ENCODE measurements around the gene PCP4L1.

Gene PCP4L1

GRCh38 chr1:161333166-161333565, 74.6 kb downstream of the PCP4L1 start:
- no peak overlapping the region for H3K4me2 ChIP-seq (ENCODE audit: insufficient read depth, low read length)
- no peak overlapping the region for H3K4me3 ChIP-seq (ENCODE audit: low read depth in 1 of 2, low read length in 2 of 2)
- H3K36me3 ChIP-seq (ENCODE audit: insufficient read depth, low read length) = peaks cover 78% of the 10 kb centered on the region
- H2AFZ ChIP-seq (ENCODE audit: low read depth, low read length) = no peak overlapping the region
- no peak overlapping the region for H3K27ac ChIP-seq (ENCODE audit: low read length)
- H3K79me2 ChIP-seq (ENCODE audit: insufficient read depth, low read length) = no peaks in the 10 kb centered on the region
- ATAC-seq (ENCODE audit: insufficient read depth, low read depth) = no peak
- DNase-seq = no peak
- no peak for TF ChIP-seq EZH2 (IDR thresholded peaks at IDR 0.05; ENCODE audit: borderline replicate concordance, low read depth, low read length, severe bottlenecking)
- no peak for TF ChIP-seq CTCF (IDR thresholded peaks at IDR 0.05; ENCODE audit: borderline replicate concordance, extremely low read depth, low read length, poor library complexity, severe bottlenecking)
- H3K27me3 ChIP-seq (ENCODE audit: insufficient read depth, low read length, poor library complexity) = no peaks in the 10 kb centered on the region
- H4K20me1 ChIP-seq (ENCODE audit: insufficient read depth, low read length) = no peaks in the 10 kb centered on the region
- H3K9ac ChIP-seq (ENCODE audit: low read depth, low read length) = no peak overlapping the region
- no peaks in the 10 kb centered on the region for H3K9me3 ChIP-seq (ENCODE audit: insufficient read depth, low read length, severe bottlenecking)
- no peaks in the 10 kb centered on the region for H3K4me1 ChIP-seq (ENCODE audit: insufficient read depth, low read length)
